GM23338 (cell line): ENCODE data around the gene IDH3A.

Experiments used
- CREB1 ChIP-seq: fragments of 250-450 bp; sonication (Bioruptor Pico); IDR thresholded peaks from 2 replicates; pipeline ENCODE4 v1.5.0; 2020; ENCODE audit warnings: low read depth, mild to moderate bottlenecking, moderate library complexity
- CTCF ChIP-seq, 2 experiments: fragments of 200-600 bp in 1 of 2; sonication (generic) in 1 of 2; conservative IDR thresholded peaks; 2 replicates each; pipeline versions ENCODE4 v1.5.1 to v1.6.1; 2016 to 2017; ENCODE audit warnings: antibody characterized with exemption in 2 of 2, low read depth in 2 of 2, mild to moderate bottlenecking in 2 of 2, moderate library complexity in 1 of 2
- EZH2phosphoT487 ChIP-seq: fragments of 200-600 bp; sonication (generic); IDR thresholded peaks from one replicate; pipeline ENCODE4 v1.8.1; 2018; ENCODE audit warnings: antibody characterized with exemption; ENCODE audit not compliant: unreplicated experiment
- ZNF331 ChIP-seq: fragments of 250-450 bp; sonication (Bioruptor Pico); IDR thresholded peaks from 2 replicates; pipeline ENCODE4 v1.5.0; 2020; ENCODE audit warnings: low read depth, mild to moderate bottlenecking, moderate library complexity

DNA sequence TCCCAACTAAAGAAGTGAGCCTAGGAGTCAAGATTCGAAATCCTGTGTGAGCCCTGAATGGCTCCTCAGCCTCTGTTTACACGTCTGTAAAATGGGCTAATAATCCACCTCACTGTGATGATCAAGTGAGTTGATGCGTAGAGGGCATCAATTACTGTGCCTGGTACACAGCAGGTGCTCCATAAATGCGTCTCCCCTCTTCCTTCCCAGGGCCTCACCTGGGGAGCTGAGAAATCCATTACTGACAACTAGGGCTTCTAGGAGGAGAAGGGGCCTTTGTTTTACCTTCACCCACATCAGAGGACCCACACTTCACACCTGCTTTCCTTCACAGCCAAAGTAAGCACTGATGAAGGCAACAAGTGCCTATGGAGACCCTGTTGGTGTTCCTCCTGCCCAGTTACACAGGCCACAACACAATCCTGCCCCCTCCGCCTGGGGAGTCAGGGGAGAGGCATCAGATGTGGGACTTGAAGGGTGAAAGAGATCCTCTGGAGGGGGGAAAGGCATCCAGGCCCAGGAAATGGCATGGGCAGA is 19.3 kb upstream of the IDH3A start:
- TF ChIP-seq EZH2phosphoT487 (no peak), CTCF (conservative IDR thresholded peaks at IDR 0.05; ENCODE audit: low read depth in 2 of 2) (no peak), ZNF331 (CRISPR knock-in tag) (no peak), CREB1 (CRISPR knock-in tag) (no peak)
